ENCODE data around the gene UCKL1.

The UCKL1 gene

GRCh38 chr20:63915471-63915870 is 40.7 kb downstream of the UCKL1 start:
- no peak for DNase-seq (ENCODE audit: low read depth in 2 of 2)
- no peak for TF ChIP-seq CTCF (IDR thresholded peaks at IDR 0.05; ENCODE audit: low read depth, low read length)
- no peak overlapping the region for H3K4me3 ChIP-seq (replicated peaks in 1 of 2; ENCODE audit: low read depth in 2 of 2, low read length in 2 of 2)

- TF ChIP-seq CTCF (IDR thresholded peaks at IDR 0.05; ENCODE audit: low read depth, low read length) = no peak
- DNase-seq (ENCODE audit: low read depth in 2 of 2) = no peak
- no peak overlapping the region for H3K4me3 ChIP-seq (replicated peaks in 1 of 2; ENCODE audit: low read depth in 2 of 2, low read length in 2 of 2)
Observed at GRCh38 chr20:63913768-63914167, 42.4 kb downstream of the UCKL1 start.

- no peak overlapping the region for H3K4me3 ChIP-seq (replicated peaks in 1 of 2; ENCODE audit: low read depth in 2 of 2, low read length in 2 of 2)
- peak; percentile 21 to 31 for DNase-seq (ENCODE audit: low read depth in 2 of 2)
- TF ChIP-seq CTCF (IDR thresholded peaks at IDR 0.05; ENCODE audit: low read depth, low read length) = no peak
Observed at GRCh38 chr20:63911176-63911575, 45.0 kb downstream of the UCKL1 start.

- no peak overlapping the region for H3K4me3 ChIP-seq (replicated peaks in 1 of 2; ENCODE audit: low read depth in 2 of 2, low read length in 2 of 2)
- TF ChIP-seq CTCF (IDR thresholded peaks at IDR 0.05; ENCODE audit: low read depth, low read length) = no peak
Observed at GRCh38 chr20:63908008-63908682, 48.1 kb downstream of the UCKL1 start.

GRCh38 chr20:63903796-63904561 is 52.2 kb downstream of the UCKL1 start:
- TF ChIP-seq CTCF (IDR thresholded peaks at IDR 0.05; ENCODE audit: low read depth, low read length) = no peak
- DNase-seq (ENCODE audit: low read depth in 2 of 2) = no peak
- no peak overlapping the region for H3K4me3 ChIP-seq (replicated peaks in 1 of 2; ENCODE audit: low read depth in 2 of 2, low read length in 2 of 2)

More at GRCh38 chr20:63908008-63908682, 48.1 kb downstream of the UCKL1 start:
- DNase-seq (ENCODE audit: low read depth in 2 of 2) = peak in 1 of 2 donors; percentile 11

GRCh38 chr20:63900413-63900812 is 55.8 kb downstream of the UCKL1 start:
- no peak for DNase-seq (ENCODE audit: low read depth in 2 of 2)
- no peak for TF ChIP-seq CTCF (IDR thresholded peaks at IDR 0.05; ENCODE audit: low read depth, low read length)
- H3K4me3 ChIP-seq (replicated peaks in 1 of 2; ENCODE audit: low read depth in 2 of 2, low read length in 2 of 2) = no peak overlapping the region
